NCI-H1105 treated with DMSO at 0.1 percent for 48 hours (cell line): Measurements from ENCODE around the gene RNF11.

Experiments
- DNase-seq: peaks from one replicate; lab custom pipeline; 2025; lab: John Stamatoyannopoulos, UW

Gene RNF11

GRCh38 chr1:51313961-51314777 lies 78.1 kb downstream of the RNF11 start:
- DNase-seq, result no peak

DNA sequence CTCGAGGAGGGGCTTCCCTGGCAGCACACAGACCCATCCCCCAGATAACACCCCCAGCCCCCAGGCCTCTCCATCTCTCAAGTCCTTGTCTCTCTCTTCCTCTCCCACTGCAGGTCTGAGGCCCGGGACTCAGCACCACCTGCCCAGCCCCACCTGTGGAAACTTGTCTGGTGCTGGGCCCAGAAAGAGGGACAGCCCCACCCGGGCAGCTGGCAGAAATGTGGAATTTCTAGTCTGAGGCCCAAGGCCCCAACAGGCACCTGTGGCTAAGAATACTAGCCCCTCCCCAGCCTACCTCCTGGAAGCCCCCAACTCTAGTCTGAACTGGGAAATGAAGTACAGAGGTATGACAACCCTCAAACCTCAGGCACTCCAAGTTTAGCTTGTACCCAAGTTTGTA lies 78.9 kb downstream of the RNF11 start:
- DNase-seq, result no peak

GRCh38 chr1:51316113-51316845 lies 80.2 kb downstream of the RNF11 start:
- DNase-seq, result peak; percentile 78

DNA sequence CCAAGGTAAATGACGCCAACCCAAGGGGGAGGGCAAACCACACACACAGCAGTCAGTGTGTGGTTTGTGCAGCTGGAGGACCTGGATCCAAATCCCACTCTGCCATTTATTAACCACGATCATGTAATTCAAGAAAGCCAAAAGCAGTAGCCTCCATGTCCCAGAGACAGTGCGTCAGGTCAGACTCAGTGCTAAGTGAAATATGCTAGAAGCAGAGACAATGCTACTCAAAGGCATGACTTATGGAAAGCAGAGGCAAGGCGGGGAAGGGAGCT lies 80.7 kb downstream of the RNF11 start:
- no peak for DNase-seq

DNA sequence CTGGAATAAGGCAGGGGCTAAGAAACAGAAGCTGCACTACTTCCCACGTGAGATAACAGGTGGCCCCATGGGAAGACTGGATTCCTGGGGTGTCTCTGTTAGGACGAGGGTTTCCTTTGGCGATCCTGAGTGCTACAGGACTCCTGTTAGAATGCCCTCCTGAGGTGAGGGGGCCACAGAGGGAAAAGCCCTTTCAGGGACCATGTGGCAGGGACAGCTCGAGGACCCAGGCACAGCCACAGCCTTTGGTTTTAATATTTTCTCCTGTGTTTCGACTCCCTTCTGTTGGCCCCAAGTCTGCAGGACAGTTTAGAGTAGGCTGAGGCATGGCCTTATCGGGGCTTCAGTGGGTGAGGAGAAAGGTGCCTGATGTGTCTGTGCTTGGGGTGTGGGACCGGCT lies 81.7 kb downstream of the RNF11 start:
- no peak for DNase-seq

DNA sequence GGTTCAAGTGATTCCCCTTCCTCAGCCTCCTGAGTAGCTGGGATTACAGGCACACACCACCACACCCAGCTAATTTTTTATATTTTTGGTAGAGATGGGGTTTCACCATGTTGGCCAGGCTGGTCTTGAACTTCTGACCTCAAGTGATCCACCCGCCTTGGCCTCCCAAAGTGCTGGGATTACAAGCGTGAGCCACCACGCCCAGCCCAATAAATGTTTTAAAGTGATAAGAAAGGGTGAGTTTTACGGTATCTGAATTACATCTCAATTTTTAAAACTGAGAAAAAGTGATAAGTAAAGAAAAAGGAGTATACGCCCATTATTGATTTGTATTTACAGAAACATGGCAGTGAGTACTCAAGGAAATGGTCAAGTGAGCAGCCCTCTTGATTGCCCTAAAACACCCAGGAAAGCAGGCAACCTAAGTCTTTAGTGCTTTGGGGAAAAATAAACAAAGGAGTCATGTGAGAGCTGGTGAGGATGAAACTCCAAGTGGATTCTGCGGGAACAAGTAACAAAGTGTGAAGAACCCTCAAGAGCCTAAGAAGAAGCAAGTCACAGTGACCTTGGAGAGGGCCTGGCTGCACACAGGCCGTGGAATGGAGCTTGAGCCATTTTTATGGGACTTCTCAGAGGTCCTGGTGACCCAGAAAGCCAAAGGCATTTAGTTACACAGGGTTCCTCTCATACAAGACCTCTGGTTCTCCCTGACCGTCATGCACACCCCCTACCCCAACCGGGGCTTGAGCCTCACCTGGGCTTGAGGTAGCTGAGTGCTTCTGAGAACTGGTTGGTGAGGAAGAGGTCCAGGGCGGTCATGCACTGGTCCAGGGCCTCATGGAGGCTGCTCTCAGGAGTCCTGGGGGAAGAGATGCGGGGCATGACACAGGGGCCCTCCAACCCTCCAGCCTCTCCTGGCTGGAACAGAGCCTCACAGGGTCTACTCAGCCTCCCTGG lies 85.2 kb downstream of the RNF11 start:
- no peak for DNase-seq

GRCh38 chr1:51321924-51322280 lies 85.8 kb downstream of the RNF11 start:
- DNase-seq, result no peak

GRCh38 chr1:51322417-51323101 lies 86.5 kb downstream of the RNF11 start:
- DNase-seq, result no peak
